Gastrocnemius medialis (tissue), 4 donors: ENCODE data around the gene SEC14L5.

ENCODE experiments used
- CTCF ChIP-seq, 5 experiments: fragments of 450-650 bp in 3 of 5; fragments of 200-600 bp in 2 of 5; sonication (generic) in 2 of 5; IDR thresholded peaks in 4 of 5; conservative IDR thresholded peaks in 1 of 5; 1 replicate in 4 of 5; 2 replicates in 1 of 5; pipeline ENCODE4 v1.5.1; 2016 to 2019; ENCODE audit warnings: antibody characterized with exemption in 5 of 5, mild to moderate bottlenecking in 3 of 5, moderate library complexity in 3 of 5
- POLR2A ChIP-seq, 2 donors: fragments of 450-650 bp; IDR thresholded peaks; one replicate each; pipeline ENCODE4 v1.6.1; 2017; ENCODE audit warnings: antibody characterized with exemption in 2 of 2, mild to moderate bottlenecking in 2 of 2, moderate library complexity in 2 of 2

GRCh38 chr16:5054876-5055865 lies 97.0 kb downstream of the SEC14L5 start:
- TF ChIP-seq CTCF (IDR thresholded peaks at IDR 0.05 in 4 of 5, conservative IDR thresholded peaks at IDR 0.05 in 1 of 5) (no peak), POLR2A (IDR thresholded peaks at IDR 0.05) (no peak)
